NOMO-1 treated with dmso at 0.1 percent for 144 hours (cell line): ENCODE data around the gene ACTA1.
"Not testable (repeated sequence)": the region's sequence is repeated elsewhere in the genome, so short reads cannot be mapped to it uniquely, and the experiment has no call there.

ENCODE experiments used
- DNase-seq: peaks from one replicate; lab custom pipeline; 2025; ENCODE audit not compliant: unreplicated experiment; lab: John Stamatoyannopoulos, UW

Gene ACTA1

GRCh38 chr1:229434005-229434640 is at the start of gene ACTA1:
TSS of gene ACTA1 (minus strand) at chr1:229434094. CDS start at chr1:229433115, 979 bp downstream.
- DNase-seq, result no peak

DNA sequence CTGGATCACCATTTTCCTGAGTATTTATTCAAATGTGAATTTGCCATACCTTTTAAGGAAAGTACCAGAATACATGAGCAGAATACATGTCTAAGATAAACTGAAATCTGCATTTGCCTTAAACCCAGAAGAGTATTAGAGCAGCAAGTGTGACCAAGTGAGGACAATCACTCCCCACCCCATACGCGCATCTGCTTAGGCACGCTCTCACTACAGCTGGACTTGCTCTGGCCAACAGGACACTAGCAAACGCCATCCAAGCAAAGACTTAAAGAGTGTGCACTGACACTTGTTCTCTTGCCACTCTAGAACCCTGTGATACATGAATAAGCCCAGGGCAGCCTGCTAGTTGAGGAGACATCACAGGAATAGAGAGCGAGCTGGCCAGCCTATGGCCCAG is 48.6 kb upstream of the ACTA1 start:
- DNase-seq, result no peak

- DNase-seq, result no peak
Observed at GRCh38 chr1:229480495-229480894, 46.6 kb upstream of the ACTA1 start.

DNA sequence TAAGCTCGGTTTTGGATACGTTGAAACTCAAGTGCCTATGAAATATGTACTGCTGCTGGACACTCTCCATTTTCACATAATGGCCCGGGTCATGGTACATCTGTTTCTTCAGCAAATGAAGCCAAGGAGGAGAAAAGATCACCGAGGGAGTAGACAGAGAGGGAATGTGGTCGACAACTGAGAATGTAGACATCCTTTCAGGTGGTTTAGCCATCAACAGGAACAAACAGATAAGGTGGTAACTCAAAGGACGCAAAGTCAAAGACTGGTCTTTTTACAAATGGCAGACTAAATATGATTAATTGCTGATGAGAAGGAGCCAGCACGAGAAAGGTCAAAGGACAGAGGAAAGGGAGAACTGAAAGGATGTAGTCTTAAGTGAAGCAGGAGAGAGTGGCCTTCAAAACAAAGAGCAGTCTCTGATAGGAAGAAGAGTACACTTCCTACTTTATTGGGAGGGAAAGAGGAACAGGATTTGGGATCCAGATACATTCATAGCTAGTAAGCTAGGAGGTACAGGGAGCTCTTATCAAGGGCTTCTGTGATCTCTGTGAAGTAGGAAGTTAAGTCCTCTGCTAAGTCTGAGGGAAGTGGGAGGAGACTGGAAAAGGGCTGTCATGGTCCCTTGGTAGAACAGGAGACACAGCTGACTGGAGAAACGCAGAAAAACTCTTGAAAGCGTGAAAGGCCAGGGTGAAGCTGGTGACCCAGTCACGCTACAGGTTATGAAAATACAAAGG is 45.9 kb upstream of the ACTA1 start:
- no peak for DNase-seq

DNA sequence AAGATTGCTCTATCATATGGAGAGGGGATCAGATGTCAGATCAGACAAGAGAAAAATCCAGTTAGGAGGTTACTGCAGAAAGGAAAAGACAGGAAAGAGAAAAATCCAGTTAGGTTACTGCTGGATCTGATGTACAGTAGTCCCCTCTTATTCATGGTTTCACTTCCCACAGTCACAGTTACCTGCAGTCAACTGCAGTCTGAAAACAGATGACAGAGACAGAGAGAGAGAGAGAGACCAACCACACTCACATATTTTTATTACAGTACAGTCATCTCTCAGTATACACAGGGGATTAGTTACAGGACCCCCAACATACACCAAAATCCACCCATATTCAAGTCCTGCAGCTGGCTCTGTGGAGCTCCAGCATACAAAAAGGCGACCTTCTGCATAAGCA is 45.0 kb upstream of the ACTA1 start:
- DNase-seq, result no peak

DNA sequence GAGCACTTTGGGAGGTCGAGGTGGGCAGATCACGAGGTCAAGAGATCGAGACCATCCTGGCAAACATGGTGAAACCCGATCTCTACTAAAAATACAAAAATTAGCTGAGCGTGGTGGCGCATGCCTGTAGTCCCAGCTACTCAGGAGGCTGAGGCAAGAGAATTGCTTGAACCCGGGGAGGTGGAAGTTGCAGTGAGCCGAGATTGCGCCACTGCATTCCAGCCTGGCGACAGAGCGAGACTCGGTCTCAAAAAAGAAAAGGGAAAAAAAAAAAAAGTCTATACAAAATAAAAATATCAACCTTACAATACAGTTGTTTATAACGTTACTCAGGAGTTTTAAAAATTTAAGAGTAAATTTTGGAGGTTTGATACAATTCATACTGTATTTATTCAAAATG is 42.0 kb upstream of the ACTA1 start:
- DNase-seq, result not testable (repeated sequence)

DNA sequence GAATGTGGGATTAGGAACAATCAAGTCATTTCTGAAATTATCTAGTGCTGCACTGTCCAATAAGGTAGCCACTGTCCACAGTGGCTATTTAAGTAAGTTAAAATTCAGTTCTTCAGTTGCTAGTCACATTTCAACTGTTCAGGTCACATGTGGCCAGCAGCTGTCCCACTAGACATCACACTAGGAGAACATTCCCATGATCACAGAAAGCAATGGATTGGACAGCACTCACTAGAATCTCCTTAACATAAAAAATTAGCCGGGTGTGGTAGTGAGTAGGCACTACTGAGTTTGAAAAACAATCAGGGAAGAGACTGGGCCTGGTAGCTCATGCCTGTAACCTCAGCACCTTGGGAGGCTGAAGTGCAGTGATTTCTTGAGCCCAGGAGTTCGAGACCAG is 40.6 kb upstream of the ACTA1 start:
- DNase-seq, result no peak

DNA sequence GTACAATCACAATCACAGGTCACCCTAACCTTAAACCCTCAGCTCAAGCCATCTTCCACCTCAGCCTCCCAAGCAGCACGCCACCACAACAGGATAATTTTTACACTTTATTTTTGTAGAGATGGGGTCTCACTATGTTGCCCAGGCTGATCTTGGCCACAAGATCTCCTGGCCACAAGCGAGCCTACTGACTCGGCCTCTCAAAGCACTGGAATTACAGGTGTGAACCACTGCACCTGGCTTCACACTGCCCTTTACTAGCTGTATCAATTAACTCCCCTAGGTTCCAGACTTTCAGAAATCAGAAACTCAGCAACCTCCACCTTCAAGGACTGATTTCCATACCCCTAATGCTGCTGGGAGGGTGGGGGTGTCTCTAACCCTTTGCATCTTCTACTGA is 37.3 kb upstream of the ACTA1 start:
- no peak for DNase-seq

GRCh38 chr1:229470406-229471043 is 36.6 kb upstream of the ACTA1 start:
- DNase-seq, result no peak

- DNase-seq, result no peak
Observed at GRCh38 chr1:229466887-229467286, 33.0 kb upstream of the ACTA1 start.

- DNase-seq, result no peak
Observed at GRCh38 chr1:229464672-229465071, 30.8 kb upstream of the ACTA1 start.

GRCh38 chr1:229461032-229461668 is 27.3 kb upstream of the ACTA1 start:
- no peak for DNase-seq

GRCh38 chr1:229459815-229460214 is 25.9 kb upstream of the ACTA1 start:
- no peak for DNase-seq

GRCh38 chr1:229457436-229457835 is 23.5 kb upstream of the ACTA1 start:
- no peak for DNase-seq

DNA sequence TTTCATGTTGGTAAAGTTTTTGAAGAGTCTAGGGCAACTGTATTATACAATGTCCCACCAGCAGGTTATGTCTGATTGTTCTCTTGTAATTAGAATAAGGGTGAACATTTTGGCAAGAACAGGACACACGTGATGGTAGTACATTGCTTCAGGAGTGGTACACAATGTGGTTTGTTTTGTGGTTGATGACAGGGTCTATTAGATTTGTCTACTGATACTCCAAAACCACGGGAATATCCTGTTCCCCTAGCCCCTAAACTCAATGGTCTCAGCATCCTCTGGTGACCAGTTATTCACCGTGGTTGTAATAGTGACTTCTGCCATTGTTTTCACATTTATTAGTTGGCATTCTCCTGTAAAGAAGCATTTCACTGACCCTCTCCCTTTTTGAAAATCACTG is 22.1 kb upstream of the ACTA1 start:
- DNase-seq, result no peak

GRCh38 chr1:229454056-229454455 is 20.2 kb upstream of the ACTA1 start:
- no peak for DNase-seq

DNA sequence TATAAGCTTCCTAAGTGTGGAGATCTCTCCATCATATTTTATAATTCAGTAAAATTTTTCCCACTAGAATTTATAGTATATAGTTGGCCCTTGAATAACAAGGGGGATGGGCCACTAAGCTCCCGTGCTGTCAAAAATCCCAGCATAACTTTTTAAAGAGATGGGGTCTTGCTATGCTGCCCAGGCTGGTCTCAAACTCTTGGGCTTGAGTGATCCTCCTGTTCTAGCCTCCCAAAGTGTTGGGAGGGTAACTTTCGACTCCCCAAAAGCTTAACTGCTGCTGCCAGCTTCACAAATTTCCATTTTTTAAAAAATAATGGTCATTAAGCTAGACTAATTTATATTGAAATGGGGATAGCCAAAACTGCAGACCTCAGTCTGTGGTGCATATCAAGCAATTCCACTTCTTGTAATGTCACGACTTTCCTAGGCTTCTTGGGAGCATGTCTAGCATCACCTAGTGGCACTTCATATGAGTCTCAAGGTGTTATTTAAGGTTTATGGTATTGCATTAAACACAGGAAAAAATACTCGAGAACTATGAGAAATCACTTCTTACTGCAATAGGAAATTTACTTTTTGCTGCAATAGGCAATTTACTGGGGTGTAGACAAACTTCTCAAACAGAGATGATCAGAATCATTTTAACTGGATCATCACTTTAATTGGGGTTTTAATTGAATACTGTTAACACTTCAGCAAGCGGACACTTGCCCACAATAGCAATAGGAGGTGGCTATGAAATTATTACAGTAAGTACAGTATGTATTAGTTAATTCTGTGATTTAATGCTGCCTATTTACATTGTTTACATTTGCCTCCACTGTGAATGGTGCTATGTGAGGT is 19.3 kb upstream of the ACTA1 start:
- DNase-seq, result no peak

- DNase-seq, result no peak
Observed at GRCh38 chr1:229448845-229449244, 15.0 kb upstream of the ACTA1 start.

GRCh38 chr1:229448354-229448753 is 14.5 kb upstream of the ACTA1 start:
- DNase-seq, result no peak

- no peak for DNase-seq
Observed at GRCh38 chr1:229447809-229448252, 13.9 kb upstream of the ACTA1 start.

- DNase-seq, result no peak
Observed at GRCh38 chr1:229445828-229446227, 11.9 kb upstream of the ACTA1 start.
